Measurements from ENCODE around the gene NECAB2.

The NECAB2 gene

GRCh38 chr16:84047626-84048025 lies 79.6 kb downstream of the NECAB2 start:
- DNase-seq: no peak

GRCh38 chr16:84048270-84048669 lies 80.2 kb downstream of the NECAB2 start:
- no peak for DNase-seq

GRCh38 chr16:84048871-84049270 lies 80.8 kb downstream of the NECAB2 start:
- DNase-seq: no peak

GRCh38 chr16:84049403-84050060 lies 81.5 kb downstream of the NECAB2 start:
- DNase-seq: no peak

- no peak for DNase-seq
These were observed 82.3 kb downstream of the NECAB2 start for GRCh38 chr16:84050316-84050715.

GRCh38 chr16:84052071-84052622 lies 84.1 kb downstream of the NECAB2 start:
- DNase-seq: no peak
